K562 (cell line): ENCODE data around the gene ASPDH. TPM values are rescaled to one million over a fixed set of nuclear protein-coding genes. Genes with fewer than 3 reads are reported as not detected.
A peak's percentile ranks its signal among the peaks of the same experiment; 100 is the strongest.

Source experiments
- ATAC-seq: fragments of 200-7000 bp; cut with Tn5 transposase; 3 replicates; pipeline ENCODE4 v1.9.1; 2020; ENCODE audit warnings: moderate library complexity
- BruUV-seq: library from RNA; stranded (reverse); fragments of 400-500 nt; replicated peaks from 2 replicates; lab custom pipeline; 2021; lab: Mats Ljungman, UMichigan
- CTCF ChIA-PET: fragments of 300-600 bp; formaldehyde crosslinking; extraction: SDS; loops from one replicate; lab custom pipeline; 2021; ENCODE audit warnings: low intra/inter-chr PET ratio; lab: Yijun Ruan, JAX
- POLR2A ChIA-PET: fragments of 300-600, 350-650 bp; sonication (Branson Sonifier 250); formaldehyde crosslinking; extraction: SDS; loops from one replicate; lab custom pipeline; 2021; ENCODE audit warnings: antibody characterized with exemption, inconsistent platforms; lab: Yijun Ruan, JAX
- DNase-seq, 4 experiments: peaks; one replicate each; pipeline versions ENCODE4 v3.0.0 to v3.0.0-alpha.2; 2011 to 2018; ENCODE audit warnings: low spot score in 3 of 4, mixed read lengths in 3 of 4; ENCODE audit errors: extremely low read depth in 1 of 4
- FAIRE-seq: peaks from 2 replicates; lab custom pipeline; 2011; peaks lifted over from hg19 to GRCh38; lab: Jason Lieb, UNC
- H2AFZ ChIP-seq: 2 replicates; pipeline ENCODE4 v1.6.0; 2011; ENCODE audit warnings: low read depth, low read length, control low read depth, inconsistent platforms
- H3K27ac ChIP-seq: fragments of 200-600 bp; 3 replicates; pipeline ENCODE4 v1.8.0; 2011; ENCODE audit warnings: low read depth, mild to moderate bottlenecking, control low read depth, inconsistent platforms, low read length, moderate library complexity, mixed read lengths; ENCODE audit errors: extremely low read depth
- H3K27me3 ChIP-seq, 2 experiments: fragments of 300-600 bp in 1 of 2; 2 replicates in 1 of 2; 3 replicates in 1 of 2; pipeline versions ENCODE4 v1.6.0 to v1.8.0; 2011; ENCODE audit warnings: inconsistent platforms in 2 of 2, low read length in 2 of 2, mild to moderate bottlenecking in 1 of 2, mixed read lengths in 1 of 2, moderate library complexity in 1 of 2; ENCODE audit not compliant: control insufficient read depth in 2 of 2, insufficient read depth in 2 of 2
- H3K36me3 ChIP-seq: fragments of 300-600 bp; 3 replicates; pipeline ENCODE4 v1.8.0; 2011; ENCODE audit warnings: mild to moderate bottlenecking, low read length, inconsistent platforms; ENCODE audit not compliant: control insufficient read depth, insufficient read depth
- H3K4me1 ChIP-seq, 2 experiments: fragments of 200-600 bp in 1 of 2; replicated peaks in 1 of 2; 2 replicates in 1 of 2; 3 replicates in 1 of 2; pipeline versions ENCODE4 v1.5.1 to v1.8.0; 2011; ENCODE audit warnings: inconsistent platforms in 2 of 2, low read length in 2 of 2, mild to moderate bottlenecking in 1 of 2, mixed read lengths in 1 of 2, moderate library complexity in 1 of 2; ENCODE audit not compliant: control insufficient read depth in 2 of 2, insufficient read depth in 2 of 2
- H3K4me2 ChIP-seq: 2 replicates; pipeline ENCODE4 v1.6.1; 2011; ENCODE audit warnings: low read length, control low read depth, inconsistent platforms, mixed read lengths; ENCODE audit not compliant: insufficient read depth
- H3K4me3 ChIP-seq: fragments of 200-600 bp; sonication (generic), shearing (Covaris generic); 2 replicates; pipeline ENCODE4 v1.5.1; 2016; ENCODE audit warnings: control low read depth, inconsistent platforms
- H3K79me2 ChIP-seq: fragments of 200-600 bp; 3 replicates; pipeline ENCODE4 v1.8.0; 2011; ENCODE audit warnings: low read length, inconsistent platforms; ENCODE audit not compliant: control insufficient read depth, insufficient read depth
- H3K9ac ChIP-seq, 2 experiments: 2 replicates each; pipeline versions ENCODE4 v1.6.0 to v1.6.1; 2011; ENCODE audit warnings: low read depth in 2 of 2, low read length in 2 of 2, control low read depth in 1 of 2, inconsistent platforms in 1 of 2, mild to moderate bottlenecking in 1 of 2, mixed read lengths in 1 of 2; ENCODE audit not compliant: insufficient read depth in 1 of 2
- H3K9me1 ChIP-seq: one replicate; pipeline ENCODE4 v1.6.0; 2011; ENCODE audit warnings: inconsistent platforms, mild to moderate bottlenecking, low read length, moderate library complexity; ENCODE audit not compliant: control insufficient read depth, insufficient read depth
- H3K9me3 ChIP-seq: replicated peaks from 2 replicates; pipeline ENCODE4 v1.5.1; 2011; ENCODE audit warnings: low read depth, low read length, inconsistent platforms; ENCODE audit not compliant: control insufficient read depth, insufficient read depth
- H4K20me1 ChIP-seq: replicated peaks from 2 replicates; pipeline ENCODE4 v1.6.1; 2011; ENCODE audit warnings: low read length, inconsistent platforms, mixed read lengths; ENCODE audit not compliant: control insufficient read depth, insufficient read depth
- ARID3B ChIP-seq: fragments of 250-450 bp; sonication (Bioruptor Pico); IDR thresholded peaks from 2 replicates; pipeline ENCODE4 v1.4.0; 2020; ENCODE audit warnings: borderline replicate concordance
- BACH1 ChIP-seq: fragments of 200-800 bp; sonication (Bioruptor generic); IDR thresholded peaks from 2 replicates; pipeline ENCODE4 v1.6.1; 2016; ENCODE audit warnings: missing genetic modification characterization, missing compliant biosample characterization
- DPF2 ChIP-seq: fragments of 450-650 bp; IDR thresholded peaks from 2 replicates; pipeline ENCODE4 v1.6.1; 2016
- FOXK2 ChIP-seq, 2 experiments: fragments of 450-650 bp; IDR thresholded peaks in 1 of 2; conservative IDR thresholded peaks in 1 of 2; 2 replicates each; pipeline ENCODE4 v1.6.1; 2016; ENCODE audit warnings: low read depth in 2 of 2, mild to moderate bottlenecking in 1 of 2
- FOXM1 ChIP-seq, 2 experiments: fragments of 450-650 bp in 1 of 2; sonication (generic) in 1 of 2; formaldehyde crosslinking in 1 of 2; IDR thresholded peaks; 2 replicates each; pipeline versions ENCODE4 v1.6.1 to v1.9.0; 2017 to 2022; ENCODE audit warnings: low read depth in 2 of 2, mild to moderate bottlenecking in 2 of 2, missing genetic modification reagents in 1 of 2, moderate library complexity in 1 of 2
- HDAC2 ChIP-seq: fragments of 450-650 bp; IDR thresholded peaks from 2 replicates; pipeline ENCODE4 v1.6.1; 2016; ENCODE audit warnings: mild to moderate bottlenecking
- MIER1 ChIP-seq: fragments of 450-650 bp; IDR thresholded peaks from 2 replicates; pipeline ENCODE4 v1.6.1; 2016; ENCODE audit warnings: antibody characterized with exemption, mild to moderate bottlenecking, low read depth
- NFRKB ChIP-seq: fragments of 450-650 bp; IDR thresholded peaks from 2 replicates; pipeline ENCODE4 v1.6.1; 2016; ENCODE audit warnings: low read depth
- SIN3A ChIP-seq, 2 experiments: fragments of 150-350 bp in 1 of 2; IDR thresholded peaks; 2 replicates each; pipeline ENCODE4 v1.6.1; 2011 to 2016; ENCODE audit warnings: borderline replicate concordance in 2 of 2, low read depth in 2 of 2, low read length in 2 of 2, mild to moderate bottlenecking in 2 of 2, moderate library complexity in 2 of 2; ENCODE audit not compliant: control insufficient read depth in 1 of 2
- SREBF1 ChIP-seq: fragments of 150-350 bp; IDR thresholded peaks from 2 replicates; pipeline ENCODE4 v1.6.1; 2014; ENCODE audit warnings: antibody characterized with exemption, low read depth, low read length, borderline replicate concordance
- XRCC4 ChIP-seq: IDR thresholded peaks from one replicate; pipeline ENCODE4 v1.6.1; 2011; ENCODE audit not compliant: insufficient read depth, insufficient read length; ENCODE audit errors: extremely low read depth
- ZBTB34 ChIP-seq: fragments of 250-450 bp; sonication (Bioruptor Pico); IDR thresholded peaks from 2 replicates; pipeline ENCODE4 v1.8.0; 2021; ENCODE audit warnings: mild to moderate bottlenecking, moderate library complexity
- WGBS: fragments of 100-300 bp; shearing (Covaris generic); methylation state at CpG from one replicate; pipeline ENCODE4 v1.1.6; 2016; ENCODE audit warnings: low coverage, mixed read lengths; ENCODE audit not compliant: insufficient coverage; ENCODE audit errors: missing lambda C conversion rate; 5-methylcytosine and 5-hydroxymethylcytosine counted together
- in situ Hi-C: fragments of 300-500 bp; cut with MboI; formaldehyde crosslinking; loops from 4 replicates; pipeline ENCODE4 v1.15.0; 2018; ENCODE audit warnings: inconsistent platforms, mixed read lengths
- intact Hi-C: fragments of 100-400 bp; cut with micrococcal nuclease; formaldehyde crosslinking; loops from 2 replicates; pipeline ENCODE4 v1.14.2; 2022
- polyA plus RNA-seq, 8 experiments: library from polyadenylated mRNA; depleted of rRNA in 4 of 8; stranded (reverse) in 5 of 8; unstranded in 3 of 8; fragments of >200 nt; fragmentation: Nextera tagmentation in 2 of 8; fragmentation: Illumina TruSeq in 1 of 8; extraction: Ambion mirVana in 2 of 8; extraction: Trizol in 1 of 8; gene quantifications; 2 replicates each; pipeline versions ENCODE4 v1.2.1 to v1.2.3, GENCODE V29; 2011 to 2014; ENCODE audit warnings: inconsistent platforms in 1 of 8, missing spikeins in 1 of 8
- total RNA-seq, 7 experiments: library from RNA; depleted of rRNA in 6 of 7; stranded (reverse); fragments of >200 nt in 6 of 7; fragmentation: Illumina TruSeq in 2 of 7; extraction: Trizol in 2 of 7; gene quantifications; 2 replicates each; pipeline versions ENCODE4 v1.2.1 to v1.2.3, GENCODE V29; 2011 to 2021; ENCODE audit warnings: low replicate concordance in 1 of 7
- TF ChIP-seq, protein P1 (sequence below): fragments of 450-650 bp; IDR thresholded peaks from 2 replicates; pipeline ENCODE4 v1.6.1; 2014; ENCODE audit warnings: low read depth, mild to moderate bottlenecking, moderate library complexity, borderline replicate concordance
- TF ChIP-seq, protein P2 (sequence below): sonication (generic); formaldehyde crosslinking; IDR thresholded peaks from 2 replicates; pipeline ENCODE4 v1.8.0; 2022; ENCODE audit warnings: mild to moderate bottlenecking, missing genetic modification reagents

The ASPDH gene
- total and polyA plus RNA-seq, 9 of the 15 experiments (the other 6 are each of a cell fraction or from before 2014, with no cell fraction given): not detected

DNA sequence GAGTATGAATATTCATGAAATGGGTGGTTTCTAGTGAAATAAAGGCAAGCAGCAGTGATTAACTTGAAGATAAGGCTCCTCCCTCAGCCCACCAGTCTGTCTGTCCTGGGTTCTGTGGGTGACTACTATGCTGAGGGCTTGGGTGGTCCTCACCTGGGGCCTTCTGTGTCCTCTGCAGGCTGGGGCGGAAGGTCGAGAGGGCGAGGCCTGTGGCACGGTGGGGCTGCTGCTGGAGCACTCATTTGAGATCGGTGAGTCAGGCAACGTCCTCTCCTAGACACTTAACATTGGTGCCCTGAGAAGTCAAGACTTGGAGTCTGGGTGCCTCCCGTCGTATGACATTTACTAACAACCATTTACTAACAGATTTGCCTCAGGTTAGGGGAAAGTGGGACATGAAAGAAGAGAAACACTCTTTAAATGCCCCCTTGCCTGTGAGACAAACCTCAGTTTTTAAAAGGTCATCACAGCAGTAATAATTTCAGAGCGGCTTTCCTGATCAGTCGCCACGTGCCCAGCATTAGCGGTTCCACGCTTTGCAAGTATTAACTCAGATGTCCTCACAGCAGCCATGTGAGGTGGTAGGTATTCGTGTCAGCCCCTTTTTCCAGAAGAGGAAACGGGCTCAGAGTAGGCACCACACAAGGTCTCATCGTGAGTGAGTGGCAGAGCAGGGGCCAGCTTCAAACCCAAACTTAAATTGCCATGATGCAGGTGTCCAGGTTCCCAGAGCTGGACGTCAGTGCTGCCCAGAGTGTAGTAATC is 35.8 kb downstream of the ASPDH start (continued):
- TF ChIP-seq XRCC4: no peak
- no peak for TF ChIP-seq SREBF1
- no peak for TF ChIP-seq ARID3B
- no peak for TF ChIP-seq FOXM1 (IDR thresholded peaks at IDR 0.05; ENCODE audit: low read depth)
- no peak for TF ChIP-seq FOXM1 (CRISPR knock-in tag; IDR thresholded peaks at IDR 0.05; ENCODE audit: low read depth)

GRCh38 chr19:50476907-50477238 is 36.8 kb downstream of the ASPDH start:
- in situ Hi-C loops (no loop called here), intact Hi-C loops (loop anchor here (1.0 kb wide), 1 partner anchor 103 kb away; no protein-coding TSS in a partner anchor)
- H4K20me1 ChIP-seq: peaks cover 7% of the 10 kb centered on the region; the same call in 1 of the 2 replicates
- H3K9me1 ChIP-seq: no peaks in the 10 kb centered on the region
- ChIA-PET POLR2A (interaction anchor here (0.6 to 0.9 kb wide), 2 partner anchors 9 to 12 kb away, joined by 3 read pairs; no protein-coding TSS in a partner anchor), CTCF (no interaction called here)
- peak overlapping the region; percentile 90; the same call in 1 of the 2 replicates for H2AFZ ChIP-seq
- peaks cover 5 to 56% of the 10 kb centered on the region in 2 experiments; a peak in 4 of 5 replicates for H3K4me1 ChIP-seq
- H3K9ac ChIP-seq: peak overlapping the region; percentile 67 to 92; a peak in 3 of 4 replicates
- DNase-seq (peak in 1 of 4 experiments; percentile 84), ATAC-seq (no peak), FAIRE-seq (no peak)
- peak overlapping the region; percentile 72 for H3K4me3 ChIP-seq
- BruUV-seq: TSS peak; percentile 74
- peak overlapping the region; percentile 82; the same call in 2 of the 3 replicates for H3K27ac ChIP-seq
- H3K36me3 ChIP-seq: peaks cover 39% of the 10 kb centered on the region; the same call in 1 of the 3 replicates
- WGBS: 8% methylated on average over 19 of the region's 20 CpGs
- peak overlapping the region; percentile 88 for H3K4me2 ChIP-seq
- H3K79me2 ChIP-seq: peaks cover 25% of the 10 kb centered on the region
- no peaks in the 10 kb centered on the region for H3K9me3 ChIP-seq
- no peaks in the 10 kb centered on the region; a peak in 1 of 5 replicates for H3K27me3 ChIP-seq
- TF ChIP-seq NFRKB: no peak
- TF ChIP-seq, protein P1, sequence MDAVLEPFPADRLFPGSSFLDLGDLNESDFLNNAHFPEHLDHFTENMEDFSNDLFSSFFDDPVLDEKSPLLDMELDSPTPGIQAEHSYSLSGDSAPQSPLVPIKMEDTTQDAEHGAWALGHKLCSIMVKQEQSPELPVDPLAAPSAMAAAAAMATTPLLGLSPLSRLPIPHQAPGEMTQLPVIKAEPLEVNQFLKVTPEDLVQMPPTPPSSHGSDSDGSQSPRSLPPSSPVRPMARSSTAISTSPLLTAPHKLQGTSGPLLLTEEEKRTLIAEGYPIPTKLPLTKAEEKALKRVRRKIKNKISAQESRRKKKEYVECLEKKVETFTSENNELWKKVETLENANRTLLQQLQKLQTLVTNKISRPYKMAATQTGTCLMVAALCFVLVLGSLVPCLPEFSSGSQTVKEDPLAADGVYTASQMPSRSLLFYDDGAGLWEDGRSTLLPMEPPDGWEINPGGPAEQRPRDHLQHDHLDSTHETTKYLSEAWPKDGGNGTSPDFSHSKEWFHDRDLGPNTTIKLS: no peak
- TF ChIP-seq MIER1: peak; percentile 59; the same call in 1 of the 2 replicates
- no peak for TF ChIP-seq BACH1 (tag)
- TF ChIP-seq, protein P2, sequence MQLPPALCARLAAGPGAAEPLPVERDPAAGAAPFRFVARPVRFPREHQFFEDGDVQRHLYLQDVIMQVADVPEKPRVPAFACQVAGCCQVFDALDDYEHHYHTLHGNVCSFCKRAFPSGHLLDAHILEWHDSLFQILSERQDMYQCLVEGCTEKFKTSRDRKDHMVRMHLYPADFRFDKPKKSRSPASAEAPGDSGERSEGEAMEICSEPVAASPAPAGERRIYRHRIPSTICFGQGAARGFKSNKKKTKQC (CRISPR knock-in tag): no peak
- TF ChIP-seq HDAC2: 0 out of 2 replicates have a peak, but pooled peaks have one; percentile 19
- no peak for TF ChIP-seq FOXK2 (conservative IDR thresholded peaks at IDR 0.05 in 1 of 2, IDR thresholded peaks at IDR 0.05 in 1 of 2; ENCODE audit: low read depth in 2 of 2)
- TF ChIP-seq ZBTB34 (CRISPR knock-in tag): no peak
- TF ChIP-seq DPF2: no peak
- TF ChIP-seq SIN3A (IDR thresholded peaks at IDR 0.05; ENCODE audit: borderline replicate concordance in 2 of 2, control insufficient read depth in 1 of 2, low read depth in 2 of 2, low read length in 2 of 2): peak in 1 of 2 experiments; percentile 20; a peak in 1 of 4 replicates
